HG03025 (cell line): ENCODE data around the gene NFATC3.

Experiments
- ATAC-seq: cut with Tn5 transposase; IDR thresholded peaks from one replicate; pipeline ENCODE4 v1.9.1; 2021; ENCODE audit warnings: mild to moderate bottlenecking, moderate library complexity; ENCODE audit not compliant: unreplicated experiment, low FRiP score

Gene NFATC3

DNA sequence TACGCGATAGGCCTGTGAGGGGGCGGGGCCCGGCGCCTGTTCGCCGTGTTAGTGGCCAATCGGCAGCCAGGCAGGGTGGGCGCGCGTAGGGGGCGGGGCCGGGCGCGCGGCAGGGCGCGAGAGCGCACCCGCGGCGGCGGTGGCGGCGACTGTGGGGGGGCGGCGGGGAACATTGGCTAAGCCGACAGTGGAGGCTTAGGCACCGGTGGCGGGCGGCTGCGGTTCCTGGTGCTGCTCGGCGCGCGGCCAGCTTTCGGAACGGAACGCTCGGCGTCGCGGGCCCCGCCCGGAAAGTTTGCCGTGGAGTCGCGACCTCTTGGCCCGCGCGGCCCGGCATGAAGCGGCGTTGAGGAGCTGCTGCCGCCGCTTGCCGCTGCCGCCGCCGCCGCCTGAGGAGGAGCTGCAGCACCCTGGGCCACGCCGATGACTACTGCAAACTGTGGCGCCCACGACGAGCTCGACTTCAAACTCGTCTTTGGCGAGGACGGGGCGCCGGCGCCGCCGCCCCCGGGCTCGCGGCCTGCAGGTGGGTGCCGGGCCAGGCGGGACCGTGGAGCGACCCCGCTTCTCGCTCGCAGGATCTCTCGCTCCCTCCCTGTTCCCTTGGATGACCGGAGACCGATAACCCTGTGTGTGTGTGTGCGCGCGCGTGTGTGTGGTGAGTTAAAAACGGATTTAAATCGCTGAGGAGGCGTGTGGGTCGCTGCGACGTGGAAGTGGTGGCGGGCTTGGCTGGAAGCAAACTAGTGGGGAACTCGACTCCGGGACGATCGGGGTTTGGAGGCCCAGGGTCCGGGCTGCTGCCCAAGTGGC is at the start of gene NFATC3:
Gene NFATC3 (plus strand): TSS at position 112 of the 813 bp plus-strand sequence. CDS start 312 bp downstream, at position 424.
- ATAC-seq: peak; percentile 61

DNA sequence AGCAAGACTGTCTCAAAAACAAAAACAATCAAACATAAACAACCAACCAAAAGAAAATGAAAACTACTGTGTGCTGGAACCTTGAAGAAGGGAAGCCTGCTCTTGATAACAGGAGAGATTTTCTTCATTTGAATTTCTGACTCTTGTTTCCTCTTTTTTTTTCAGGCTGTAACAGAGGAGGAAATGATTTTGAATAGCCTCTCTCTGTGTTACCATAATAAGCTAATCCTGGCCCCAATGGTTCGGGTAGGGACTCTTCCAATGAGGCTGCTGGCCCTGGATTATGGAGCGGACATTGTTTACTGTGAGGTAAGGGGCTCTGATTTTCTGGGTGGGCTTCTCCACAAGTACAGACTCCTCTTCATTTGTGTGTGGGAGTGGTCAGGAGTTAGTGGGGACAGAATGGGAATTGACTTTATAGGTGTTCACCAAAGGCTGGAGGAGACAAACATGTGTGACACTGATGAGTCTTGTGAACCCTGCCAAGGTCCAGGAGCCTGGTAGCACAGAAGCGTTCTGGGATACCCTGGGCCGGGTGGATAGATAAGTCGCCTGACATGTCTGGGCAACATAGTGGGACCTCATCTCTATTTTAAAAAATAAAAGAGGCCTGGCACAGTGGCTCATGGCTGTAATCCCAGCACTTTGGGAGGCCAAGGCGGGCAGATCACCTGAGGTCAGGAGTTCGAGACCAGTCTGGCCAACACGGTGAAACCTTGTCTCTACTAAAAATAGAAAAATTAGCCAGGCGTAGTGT is 47.2 kb upstream of the NFATC3 start:
- ATAC-seq: no peak

DNA sequence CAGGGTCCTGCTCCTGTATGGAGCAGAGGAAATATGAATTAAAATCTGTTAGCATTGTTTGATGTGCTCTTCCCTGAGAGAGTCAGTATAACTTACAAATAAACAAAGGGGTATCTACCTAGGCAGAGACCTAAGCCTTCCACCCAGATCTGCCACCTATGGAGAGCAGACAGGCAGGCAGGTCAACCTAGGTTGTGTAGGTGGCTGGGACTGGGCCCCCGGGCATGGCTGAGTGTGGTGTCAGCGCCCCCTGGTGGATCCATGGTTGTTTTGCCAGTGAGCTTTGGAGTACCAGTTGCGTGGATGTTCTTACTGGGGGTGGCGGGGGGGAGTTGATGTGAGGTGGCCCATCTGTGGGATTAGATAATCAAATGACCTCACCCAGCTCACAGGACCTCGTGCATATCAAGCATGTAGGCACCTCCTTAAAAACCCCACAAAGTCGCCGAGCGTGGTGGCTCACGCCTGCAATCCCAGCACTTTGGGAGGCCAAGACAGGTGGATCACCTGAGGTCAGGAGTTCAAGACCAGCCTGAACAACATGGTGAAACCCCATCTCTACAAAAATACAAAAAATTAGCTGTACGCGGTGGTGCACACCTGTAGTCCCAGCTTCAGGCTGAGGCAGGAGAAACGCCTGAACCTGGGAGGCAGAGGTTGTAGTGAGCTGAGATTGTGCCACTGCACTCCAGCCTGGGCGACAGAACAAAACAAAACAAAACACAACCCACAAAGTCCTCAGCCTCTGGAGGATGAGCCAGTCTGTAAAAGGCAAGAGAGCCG is 44.5 kb upstream of the NFATC3 start:
- ATAC-seq: peak; percentile 45

DNA sequence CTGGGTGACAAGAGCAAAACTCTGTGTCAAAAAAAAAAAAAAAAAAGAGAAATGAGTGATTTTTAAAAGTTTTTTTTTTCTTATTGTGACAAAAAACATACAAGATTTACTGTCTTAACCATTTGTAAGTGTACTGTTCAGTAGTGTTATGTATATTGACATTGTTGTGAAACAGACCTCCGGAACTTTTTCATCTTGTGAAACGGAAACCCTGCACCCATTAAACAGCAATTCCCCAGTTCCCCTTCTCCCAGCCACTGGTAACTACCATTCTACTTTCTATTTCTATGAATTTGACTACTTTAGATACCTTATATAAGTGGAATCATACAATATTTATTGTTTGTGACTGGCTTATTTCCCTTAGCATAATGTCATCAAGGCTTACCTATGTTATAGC is 43.4 kb upstream of the NFATC3 start:
- ATAC-seq: no peak

DNA sequence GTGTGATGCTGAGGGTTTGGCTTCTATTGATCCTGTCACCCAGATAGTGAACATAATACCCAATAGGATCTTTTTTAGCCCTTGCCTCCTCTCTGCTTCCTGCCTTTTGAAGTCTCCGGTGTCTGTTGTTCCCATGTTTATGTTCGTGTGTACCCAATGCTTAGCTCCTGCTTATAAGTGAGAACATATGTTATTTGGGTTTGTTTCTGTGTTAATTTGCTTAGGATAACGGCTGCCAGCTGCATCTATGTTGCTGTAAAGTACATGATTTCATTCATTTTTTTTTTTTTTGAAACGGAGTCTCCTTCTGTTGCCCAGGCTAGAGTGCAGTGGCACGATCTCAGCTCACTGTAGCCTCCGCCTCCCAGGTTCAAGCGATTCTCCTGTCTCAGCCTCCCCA is 39.1 kb upstream of the NFATC3 start:
- ATAC-seq: no peak

DNA sequence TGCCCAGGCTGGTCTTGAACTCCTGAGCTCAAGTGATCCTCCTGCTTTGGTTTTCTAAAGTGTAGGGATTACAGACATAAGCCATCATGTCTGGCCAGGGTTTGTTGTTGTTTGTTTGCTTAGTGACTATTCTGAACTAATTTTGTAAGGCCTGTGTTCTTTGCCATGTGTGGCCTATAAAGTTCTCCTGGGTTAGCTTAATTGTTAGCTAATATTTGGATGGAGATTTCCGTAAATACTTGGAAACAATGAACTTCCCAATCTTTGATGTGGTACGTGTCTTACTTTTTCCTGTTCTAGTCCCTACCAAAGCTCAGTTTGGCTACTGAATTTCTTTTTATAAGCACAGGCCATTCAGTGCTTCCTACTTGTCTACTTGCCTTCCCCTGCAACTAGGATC is 37.2 kb upstream of the NFATC3 start:
- ATAC-seq: no peak

DNA sequence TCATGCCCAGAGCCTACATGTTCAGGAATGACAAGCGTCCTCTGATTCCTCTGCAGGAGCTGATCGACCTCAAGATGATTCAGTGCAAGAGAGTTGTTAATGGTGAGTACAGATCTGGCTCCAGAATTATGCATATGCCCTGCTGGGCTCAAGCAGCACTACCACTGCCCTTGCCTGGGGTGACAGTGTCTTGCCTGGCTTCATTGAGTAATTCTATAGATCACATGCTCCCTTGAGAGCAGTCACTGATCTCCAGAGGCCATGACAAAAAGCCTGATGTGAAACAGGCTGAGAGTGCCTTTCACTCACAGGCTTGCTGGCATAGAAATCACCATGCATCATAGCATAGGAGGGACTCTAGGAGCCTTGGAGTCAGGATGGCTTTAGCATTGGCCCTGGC is 35.7 kb upstream of the NFATC3 start:
- ATAC-seq: no peak

DNA sequence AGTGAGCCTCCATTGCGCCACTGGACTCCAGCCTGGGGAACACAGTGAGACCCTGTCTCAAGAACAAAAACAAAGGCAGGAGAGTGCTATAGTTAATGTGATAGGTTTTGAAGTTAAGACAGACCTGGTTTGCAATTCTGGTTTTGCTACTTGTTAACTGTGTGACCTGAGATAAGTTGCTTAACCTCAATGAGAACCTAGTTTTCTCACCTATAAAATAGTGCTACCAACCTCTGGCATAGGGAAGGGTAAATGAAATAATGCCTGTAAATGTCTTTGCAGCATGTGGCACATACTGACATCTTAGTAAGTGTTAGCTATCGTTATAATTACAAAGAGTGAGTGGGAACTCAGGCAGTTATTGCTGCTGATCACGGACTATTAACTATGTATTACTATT is 29.8 kb upstream of the NFATC3 start:
- no peak for ATAC-seq

DNA sequence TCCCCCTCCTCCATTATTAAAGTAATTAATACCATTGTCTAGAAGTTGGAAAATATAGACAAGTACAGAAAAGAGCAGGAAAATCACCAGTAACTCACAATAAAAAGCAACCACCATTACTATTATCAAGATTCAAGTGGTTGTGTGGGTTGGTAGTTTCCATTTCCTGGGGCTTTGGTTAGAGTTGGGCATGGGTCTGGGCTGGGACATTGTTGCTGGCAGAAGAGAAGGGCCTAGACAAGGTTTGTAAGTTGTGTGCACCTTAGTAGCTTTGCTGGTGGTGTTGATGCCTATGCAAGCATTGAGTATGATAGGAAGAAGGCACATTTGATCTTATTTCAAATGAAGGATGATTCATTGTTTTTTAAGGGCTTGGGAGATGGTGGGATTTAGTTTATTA is 25.4 kb upstream of the NFATC3 start:
- no peak for ATAC-seq

DNA sequence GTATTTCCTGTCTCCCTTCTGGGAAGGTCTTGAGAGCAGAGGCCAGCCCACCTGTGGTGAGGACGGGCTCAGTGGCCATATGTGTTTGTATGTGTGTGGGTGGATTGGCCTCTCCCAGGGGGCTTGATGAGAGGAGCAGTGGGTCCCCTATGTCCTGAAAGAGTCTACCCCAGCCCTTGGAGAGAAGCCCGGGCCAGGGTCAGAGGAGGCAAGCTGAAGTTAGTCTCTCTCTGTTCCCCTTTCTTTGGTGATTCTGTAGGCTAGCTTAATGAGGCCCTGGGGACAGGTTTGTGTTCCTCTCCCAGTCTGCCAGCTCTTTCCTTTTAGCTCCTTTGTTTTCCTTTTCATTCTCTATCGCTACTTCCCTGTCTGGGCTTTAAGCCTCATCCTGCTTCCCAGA is 23.8 kb upstream of the NFATC3 start:
- ATAC-seq: no peak

DNA sequence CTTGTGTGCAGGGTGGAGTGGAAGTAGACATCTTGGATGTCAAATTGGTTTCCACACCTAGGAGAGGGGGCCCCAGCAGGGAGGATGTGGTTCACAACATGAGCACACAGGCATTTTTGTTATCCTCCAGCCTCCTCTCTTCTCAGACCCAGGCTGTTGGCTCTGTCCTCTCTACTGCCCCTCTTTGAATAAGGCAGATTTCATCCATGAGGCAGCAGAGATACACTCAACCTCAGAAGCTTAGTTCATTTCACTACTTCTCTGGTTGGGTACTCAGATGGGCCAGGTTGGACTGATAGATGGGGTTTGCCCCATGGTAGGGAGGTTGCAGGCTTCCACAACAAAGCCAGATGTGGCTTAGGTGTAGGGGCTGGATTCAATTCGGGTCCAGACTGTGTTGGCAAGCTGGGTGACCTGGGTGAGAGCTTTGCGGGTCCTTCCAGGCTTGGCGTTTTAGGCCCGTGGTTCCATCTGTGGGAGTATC is 22.2 kb upstream of the NFATC3 start:
- ATAC-seq: no peak

DNA sequence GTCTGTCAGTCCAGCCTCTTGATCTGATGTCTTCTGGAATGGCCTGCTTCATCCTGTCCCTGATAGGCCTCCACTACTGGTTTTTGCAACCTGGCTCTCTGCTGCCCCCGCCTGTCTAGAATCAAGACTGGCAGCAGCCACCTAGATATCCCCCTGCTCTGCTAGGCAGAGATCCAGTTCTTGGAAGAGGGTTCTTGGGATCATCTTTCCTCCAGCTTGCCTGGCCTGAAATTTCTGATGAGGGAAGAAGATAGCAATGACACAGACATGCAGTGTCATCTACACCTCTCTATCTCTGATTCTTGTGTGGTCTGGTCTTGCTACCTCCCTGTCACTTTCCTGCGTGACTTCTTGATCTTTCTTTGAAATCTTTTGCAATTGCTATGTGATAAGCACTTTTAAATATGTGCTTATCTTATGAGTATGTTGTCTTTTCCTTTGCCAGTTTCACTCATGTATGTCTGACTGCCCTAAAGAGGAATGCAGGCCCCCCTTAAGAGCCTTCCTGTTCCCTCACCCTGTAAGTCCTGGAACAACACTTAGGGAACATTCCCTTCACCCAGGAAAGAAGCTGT is 20.3 kb upstream of the NFATC3 start:
- no peak for ATAC-seq

DNA sequence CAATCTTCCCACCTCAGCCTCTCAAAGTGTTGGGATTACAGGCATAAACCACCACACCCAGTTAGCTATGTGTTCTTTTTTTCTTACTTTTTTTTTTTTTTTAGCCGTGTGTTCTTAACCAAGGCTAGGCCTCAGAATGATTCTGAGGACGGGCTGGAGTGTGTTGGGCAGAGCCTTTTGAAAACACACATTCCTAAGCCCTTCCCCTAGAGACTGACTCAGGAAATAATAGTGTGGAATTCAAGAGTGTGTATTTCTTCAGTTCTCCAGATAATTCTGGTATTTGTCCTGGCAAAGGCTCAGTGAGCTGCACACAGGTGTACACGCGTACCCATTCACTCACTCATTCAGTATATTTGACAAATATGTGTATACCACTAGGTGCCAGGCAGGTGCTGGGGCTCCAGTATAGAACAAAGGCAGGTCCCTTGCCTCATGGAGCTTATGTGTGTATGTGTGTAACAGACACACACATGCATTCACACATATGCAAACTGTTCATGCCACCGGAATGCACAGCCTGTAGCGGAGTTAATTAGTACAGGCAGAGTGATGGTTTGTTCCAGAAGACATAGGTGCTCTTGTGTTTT is 19.4 kb upstream of the NFATC3 start:
- no peak for ATAC-seq

DNA sequence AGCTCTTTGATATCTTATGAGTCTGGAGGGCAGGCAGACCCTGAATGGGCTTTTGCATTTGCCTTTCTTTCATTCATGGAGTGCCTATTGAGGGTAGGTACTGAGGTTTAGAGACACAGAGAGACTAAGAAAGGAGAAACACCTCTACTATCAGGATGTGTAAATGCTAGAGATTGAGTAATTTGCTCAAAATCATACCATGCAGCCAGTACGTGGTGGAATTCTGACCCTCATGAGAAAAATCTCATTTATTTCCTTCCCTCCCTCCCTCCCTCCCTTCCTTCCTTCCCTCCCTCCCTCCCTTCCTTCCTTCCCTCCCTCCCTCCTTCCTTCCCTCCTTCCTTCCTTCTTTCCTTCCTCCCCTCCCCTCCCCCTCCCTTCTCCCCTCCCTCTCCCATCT is 18.4 kb upstream of the NFATC3 start:
- no peak for ATAC-seq

DNA sequence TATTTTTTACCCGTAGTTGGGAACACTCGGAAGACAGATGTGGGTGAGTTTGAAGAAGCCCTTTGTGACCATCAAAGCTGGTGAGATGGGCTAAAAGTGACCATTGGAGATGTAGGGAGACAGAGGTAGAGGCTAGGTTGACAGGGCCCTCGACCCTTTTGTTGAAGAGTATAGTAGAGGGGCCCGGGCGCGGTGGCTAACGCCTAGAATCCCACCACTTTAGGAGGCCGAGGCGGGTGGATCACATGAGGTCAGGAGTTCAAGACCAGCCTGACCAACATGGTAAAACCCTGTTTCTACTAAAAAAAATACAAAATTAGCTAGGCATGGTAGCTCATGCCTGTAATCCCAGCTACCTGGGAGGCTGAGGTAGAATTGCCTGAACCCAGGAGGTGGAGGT is 16.2 kb upstream of the NFATC3 start:
- no peak for ATAC-seq

DNA sequence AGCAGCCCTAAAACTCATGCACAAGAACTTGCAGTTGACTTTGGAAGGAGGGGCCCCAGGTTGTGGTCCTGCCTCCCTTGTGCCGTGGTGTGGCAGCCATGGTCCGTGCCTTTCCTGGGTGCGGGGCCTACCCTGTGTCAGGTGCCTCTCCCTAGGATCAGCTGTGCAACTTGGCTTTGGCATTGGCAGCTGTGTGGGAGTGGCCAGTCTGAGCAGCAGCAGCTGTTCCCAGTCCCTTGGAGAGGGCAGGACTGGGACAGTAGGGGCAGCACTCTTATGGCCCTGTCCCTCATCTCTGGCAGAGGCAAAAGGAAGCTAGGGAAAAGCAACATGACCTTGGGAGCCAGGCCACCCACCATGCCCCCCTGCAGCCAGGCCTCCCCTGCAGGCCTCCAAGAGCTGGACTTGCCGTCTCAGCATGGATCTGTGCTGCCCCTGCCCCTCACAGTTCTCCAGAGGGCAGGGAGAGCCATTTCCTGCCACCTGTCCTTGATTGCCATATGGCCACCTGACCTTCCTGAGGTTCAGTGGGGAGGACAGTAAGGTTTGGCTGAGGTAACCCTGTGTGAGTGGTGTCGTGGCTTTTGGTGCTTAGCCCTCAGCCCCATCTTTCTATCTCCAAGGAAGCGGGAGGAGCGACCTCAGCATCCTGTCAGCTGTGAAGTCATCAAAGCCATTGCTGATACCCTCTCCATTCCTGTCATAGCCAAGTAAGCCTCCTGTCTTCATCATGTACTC is 15.5 kb upstream of the NFATC3 start:
- ATAC-seq: no peak

DNA sequence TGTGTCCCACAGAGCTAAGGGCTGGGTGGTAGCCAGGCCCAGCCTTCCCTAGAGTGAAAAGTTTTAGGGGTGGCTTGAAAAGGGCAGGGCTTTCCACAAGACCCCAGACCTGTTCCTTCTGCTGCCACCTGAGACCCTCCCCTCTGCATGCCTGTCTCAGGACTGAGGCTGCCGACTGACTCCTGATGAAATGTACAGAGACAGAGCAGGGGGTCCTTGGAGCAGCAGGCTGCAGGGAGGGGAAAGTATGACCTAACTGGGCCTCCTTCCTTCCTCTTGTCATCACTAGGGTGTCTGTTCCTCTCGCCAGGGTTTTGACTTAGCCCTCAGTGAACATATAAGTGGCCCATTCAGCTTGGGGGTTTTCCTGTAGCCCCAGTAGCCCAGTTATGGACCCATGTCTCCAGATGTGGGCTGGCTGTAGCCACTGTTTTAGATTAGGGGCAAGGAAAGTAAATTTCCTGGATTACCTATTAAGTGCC is 14.9 kb upstream of the NFATC3 start:
- no peak for ATAC-seq

DNA sequence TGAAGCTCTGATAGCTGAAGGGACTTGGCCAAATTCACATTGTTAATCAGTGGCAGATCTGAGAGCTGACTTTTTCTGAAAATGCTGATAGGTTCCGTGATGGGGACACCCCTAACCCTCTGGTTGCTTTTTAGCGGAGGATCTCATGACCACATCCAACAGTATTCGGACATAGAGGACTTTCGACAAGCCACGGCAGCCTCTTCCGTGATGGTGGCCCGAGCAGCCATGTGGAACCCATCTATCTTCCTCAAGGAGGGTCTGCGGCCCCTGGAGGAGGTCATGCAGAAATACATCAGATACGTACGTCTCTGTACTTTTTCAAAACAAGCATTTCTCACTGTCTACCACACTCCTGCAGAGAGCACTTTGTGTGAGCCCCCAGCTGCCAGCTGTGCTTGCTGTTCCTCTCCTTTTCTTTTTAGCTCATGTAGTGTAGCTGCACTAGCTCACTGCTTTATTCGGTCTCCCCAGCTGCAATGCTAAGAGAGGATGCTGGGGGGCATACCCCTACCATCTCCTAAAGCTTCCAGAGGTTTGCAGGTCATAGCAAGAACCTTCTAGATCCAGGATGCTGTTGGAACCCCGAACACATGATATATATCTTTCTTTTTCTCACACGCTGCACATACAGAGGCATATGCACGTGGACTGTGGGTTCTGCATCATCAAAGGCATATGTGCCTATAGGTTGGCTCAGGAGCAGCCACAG is 14.2 kb upstream of the NFATC3 start:
- no peak for ATAC-seq

DNA sequence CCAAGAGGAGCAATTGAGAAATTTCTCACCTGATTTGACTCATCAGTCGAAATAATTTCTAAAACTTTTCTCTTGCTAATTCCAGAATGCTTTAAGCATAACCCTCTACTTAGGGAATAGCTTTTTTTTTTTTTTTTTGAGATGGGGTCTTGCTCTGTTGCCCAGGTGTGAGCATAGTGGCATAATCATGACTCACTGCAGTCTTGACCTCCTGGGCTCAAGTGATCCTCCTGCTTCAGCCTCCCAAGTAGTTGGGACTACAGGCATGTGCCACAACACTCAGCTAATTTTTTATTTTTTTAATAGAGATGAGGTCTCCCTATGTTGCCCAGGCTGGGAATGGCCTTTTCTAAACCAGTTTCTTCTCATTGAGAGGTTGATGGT is 13.7 kb upstream of the NFATC3 start:
- no peak for ATAC-seq
